ES-I3 (cell line): ENCODE measurements around the gene ZNF462.

ENCODE experiments used
- H3K36me3 ChIP-seq: 2 replicates; pipeline ENCODE4 v1.6.1; 2013; ENCODE audit warnings: mild to moderate bottlenecking, low read length, control low read depth, moderate library complexity; ENCODE audit not compliant: insufficient read depth
- H3K4me1 ChIP-seq: 2 replicates; pipeline ENCODE4 v1.6.1; 2013; ENCODE audit warnings: mild to moderate bottlenecking, control low read depth, low read length; ENCODE audit not compliant: insufficient read depth
- H3K9ac ChIP-seq: 2 replicates; pipeline ENCODE4 v1.6.1; 2013; ENCODE audit warnings: low read depth, mild to moderate bottlenecking, low read length, moderate library complexity
- H3K9me3 ChIP-seq: 2 replicates; pipeline ENCODE4 v1.6.1; 2013; ENCODE audit warnings: mild to moderate bottlenecking, low read length, moderate library complexity; ENCODE audit not compliant: control insufficient read depth, insufficient read depth

ZNF462 gene

GRCh38 chr9:107060062-107060461, 197.1 kb downstream of the ZNF462 start:
- H3K4me1 ChIP-seq = peaks cover 5% of the 10 kb centered on the region; the same call in 1 of the 2 replicates
- no peak overlapping the region for H3K9ac ChIP-seq
- H3K9me3 ChIP-seq = no peaks in the 10 kb centered on the region
- no peaks in the 10 kb centered on the region for H3K36me3 ChIP-seq
